Fibroblast of lung (primary cell): ENCODE measurements around the gene SEC14L5. TPM values are rescaled to one million over a fixed set of nuclear protein-coding genes. Genes with fewer than 3 reads are reported as not detected.

Experiments used
- DNase-seq, 2 donors: peaks; one replicate each; pipeline versions ENCODE4 v3.0.0 to v3.0.0-alpha.2; 2010; ENCODE audit warnings: low read depth in 2 of 2
- H2AFZ ChIP-seq: 2 replicates; pipeline ENCODE4 v1.5.1; 2012; ENCODE audit warnings: low read length, control low read depth, inconsistent platforms
- H3K27ac ChIP-seq: 2 replicates; pipeline ENCODE4 v1.5.1; 2011; ENCODE audit warnings: low read length, control low read depth; ENCODE audit not compliant: insufficient read depth
- H3K27me3 ChIP-seq: 2 replicates; pipeline ENCODE4 v1.5.1; 2011; ENCODE audit warnings: mild to moderate bottlenecking, low read length; ENCODE audit not compliant: control insufficient read depth, insufficient read depth
- H3K36me3 ChIP-seq: 2 replicates; pipeline ENCODE4 v1.5.1; 2011; ENCODE audit warnings: low read length; ENCODE audit not compliant: control insufficient read depth, insufficient read depth
- H3K4me1 ChIP-seq: 2 replicates; pipeline ENCODE4 v1.5.1; 2011; ENCODE audit warnings: low read length; ENCODE audit not compliant: control insufficient read depth, insufficient read depth; ENCODE audit errors: extremely low read depth
- H3K4me2 ChIP-seq: 2 replicates; pipeline ENCODE4 v1.5.1; 2011; ENCODE audit warnings: low read length, control low read depth; ENCODE audit not compliant: insufficient read depth; ENCODE audit errors: extremely low read depth
- H3K4me3 ChIP-seq, 4 experiments: fragments of 200-600 bp in 1 of 4; sonication (generic) in 1 of 4; replicated peaks in 1 of 4; 2 replicates each; pipeline ENCODE4 v1.5.1; 2011 to 2016; ENCODE audit warnings: low read length in 4 of 4, low read depth in 3 of 4, mild to moderate bottlenecking in 3 of 4, control low read depth in 2 of 4, inconsistent platforms in 1 of 4, mixed read lengths in 1 of 4; ENCODE audit not compliant: insufficient read depth in 1 of 4; ENCODE audit errors: control extremely low read depth in 1 of 4
- H3K79me2 ChIP-seq: 2 replicates; pipeline ENCODE4 v1.5.1; 2012; ENCODE audit warnings: mild to moderate bottlenecking, low read length, inconsistent platforms; ENCODE audit not compliant: control insufficient read depth, insufficient read depth
- H3K9ac ChIP-seq: 2 replicates; pipeline ENCODE4 v1.5.1; 2011; ENCODE audit warnings: mild to moderate bottlenecking, low read length, control low read depth; ENCODE audit not compliant: insufficient read depth
- H3K9me3 ChIP-seq: 2 replicates; pipeline ENCODE4 v1.5.1; 2012; ENCODE audit warnings: low read depth, low read length; ENCODE audit not compliant: control insufficient read depth, insufficient read depth
- H4K20me1 ChIP-seq: 2 replicates; pipeline ENCODE4 v1.5.1; 2011; ENCODE audit warnings: low read length; ENCODE audit not compliant: control insufficient read depth, insufficient read depth; ENCODE audit errors: extremely low read depth
- CTCF ChIP-seq, 2 donors: IDR thresholded peaks in 1 of 2; conservative IDR thresholded peaks in 1 of 2; 1 replicate in 1 of 2; 2 replicates in 1 of 2; pipeline ENCODE4 v1.5.1; 2011 to 2012; ENCODE audit warnings: low read length in 2 of 2, control low read depth in 1 of 2, inconsistent platforms in 1 of 2, low read depth in 1 of 2, mild to moderate bottlenecking in 1 of 2
- EZH2 ChIP-seq: IDR thresholded peaks from 2 replicates; pipeline ENCODE4 v1.5.1; 2012; ENCODE audit warnings: low read length, control low read depth, mild to moderate bottlenecking; ENCODE audit errors: missing control alignments
- polyA plus RNA-seq, 2 donors: library from polyadenylated mRNA; depleted of rRNA in 1 of 2; stranded (reverse) in 1 of 2; unstranded in 1 of 2; fragments of >200 nt; gene quantifications; 2 replicates each; pipeline ENCODE4 v1.2.1, GENCODE V29; 2011 to 2012; ENCODE audit warnings: missing spikeins in 1 of 2
- total RNA-seq: library from RNA; depleted of rRNA; stranded (reverse); fragments of >200 nt; gene quantifications from 2 replicates; pipeline ENCODE4 v1.2.1, GENCODE V29; 2014

The SEC14L5 gene
- total and polyA plus RNA-seq, 2 donors (not counting 1 experiment from before 2014, with no cell fraction given): 0.05 to 0.99 TPM

GRCh38 chr16:5036228-5037156 is 78.4 kb downstream of the SEC14L5 start:
- peak in 1 of 2 donors; percentile 70 for DNase-seq
- H2AFZ ChIP-seq: no peak overlapping the region
- no peak for TF ChIP-seq EZH2
- TF ChIP-seq CTCF (conservative IDR thresholded peaks at IDR 0.05 in 1 of 2, IDR thresholded peaks at IDR 0.05 in 1 of 2; ENCODE audit: low read depth in 1 of 2, low read length in 2 of 2): no peak
- H3K9ac ChIP-seq: no peak overlapping the region
- no peaks in the 10 kb centered on the region for H3K79me2 ChIP-seq
- no peaks in the 10 kb centered on the region for H3K9me3 ChIP-seq
- no peaks in the 10 kb centered on the region for H4K20me1 ChIP-seq
- no peak overlapping the region for H3K27ac ChIP-seq
- no peak overlapping the region for H3K4me2 ChIP-seq
- H3K27me3 ChIP-seq: no peaks in the 10 kb centered on the region
- H3K4me3 ChIP-seq: no peak overlapping the region
- no peaks in the 10 kb centered on the region for H3K36me3 ChIP-seq
- peaks cover 2% of the 10 kb centered on the region for H3K4me1 ChIP-seq

GRCh38 chr16:5040451-5040850 is 82.3 kb downstream of the SEC14L5 start:
- TF ChIP-seq EZH2: no peak
- TF ChIP-seq CTCF (conservative IDR thresholded peaks at IDR 0.05 in 1 of 2, IDR thresholded peaks at IDR 0.05 in 1 of 2; ENCODE audit: low read depth in 1 of 2, low read length in 2 of 2): no peak
- H3K9me3 ChIP-seq: no peaks in the 10 kb centered on the region
- no peak overlapping the region for H3K27ac ChIP-seq
- no peak for DNase-seq
- H3K36me3 ChIP-seq: no peaks in the 10 kb centered on the region
- H4K20me1 ChIP-seq: no peaks in the 10 kb centered on the region
- H3K4me2 ChIP-seq: no peak overlapping the region
- H3K9ac ChIP-seq: no peak overlapping the region
- no peaks in the 10 kb centered on the region for H3K4me1 ChIP-seq
- H3K4me3 ChIP-seq: no peak overlapping the region
- no peak overlapping the region for H2AFZ ChIP-seq
- no peaks in the 10 kb centered on the region for H3K27me3 ChIP-seq
- H3K79me2 ChIP-seq: no peaks in the 10 kb centered on the region

- peak in 1 of 2 donors; percentile 93 for DNase-seq
- Histone ChIP-seq H3K36me3 (no peaks in the 10 kb centered on the region), H3K9me3 (no peaks in the 10 kb centered on the region), H3K4me1 (no peaks in the 10 kb centered on the region), H3K27ac (no peak overlapping the region), H3K4me3 (no peak overlapping the region), H3K9ac (no peak overlapping the region), H2AFZ (no peak overlapping the region), H3K27me3 (no peaks in the 10 kb centered on the region), H3K4me2 (no peak overlapping the region), H3K79me2 (no peaks in the 10 kb centered on the region), H4K20me1 (no peaks in the 10 kb centered on the region)
- TF ChIP-seq EZH2: no peak
- TF ChIP-seq CTCF (conservative IDR thresholded peaks at IDR 0.05 in 1 of 2, IDR thresholded peaks at IDR 0.05 in 1 of 2; ENCODE audit: low read depth in 1 of 2, low read length in 2 of 2): no peak
These were observed 83.5 kb downstream of the SEC14L5 start for GRCh38 chr16:5041600-5042133.
